PC-3 (cell line): ENCODE data around the gene ABCA12.

Experiments used
- CTCF ChIP-seq: fragments of 300-600 bp; sonication (generic); conservative IDR thresholded peaks from 2 replicates; pipeline ENCODE4 v1.5.1; 2017; ENCODE audit warnings: antibody characterized with exemption, low read depth, mild to moderate bottlenecking, low read length
- EZH2 ChIP-seq: fragments of 300-600 bp; sonication (generic); IDR thresholded peaks from one replicate; pipeline ENCODE4 v1.6.1; 2017; ENCODE audit warnings: antibody characterized with exemption, mild to moderate bottlenecking, low read length; ENCODE audit not compliant: unreplicated experiment

- TF ChIP-seq CTCF: no peak
- no peak for TF ChIP-seq EZH2
Measured at GRCh38 chr2:215080545-215080944, 57.9 kb downstream of the ABCA12 start.
